ENCODE measurements around the gene KIF16B. TPM values are rescaled to one million over a fixed set of nuclear protein-coding genes. Genes with fewer than 3 reads are reported as not detected.

KIF16B gene
- total RNA-seq, 6 experiments from 2014 or later: 0.31 to 3.4 (median 3.2) TPM

DNA sequence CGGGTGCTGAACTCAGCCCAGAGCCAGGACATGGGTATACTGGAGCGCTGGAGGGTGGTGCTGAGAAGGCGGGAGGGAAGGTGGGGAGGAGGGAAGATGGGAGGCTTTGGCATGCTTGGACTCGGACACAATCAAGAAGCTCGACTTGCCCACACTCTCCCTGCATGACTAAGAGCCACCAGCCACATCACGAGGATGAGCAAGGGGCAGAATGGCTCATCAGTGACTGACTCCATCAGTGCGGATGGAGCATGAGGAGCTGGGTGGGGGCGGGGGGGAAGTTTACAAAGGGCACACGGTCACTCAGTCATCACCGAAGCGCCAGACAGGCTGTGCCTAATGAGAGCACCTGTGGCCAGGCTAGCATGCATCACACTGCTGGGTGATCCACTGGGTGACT, 222.8 kb downstream of the KIF16B start:
- peak overlapping the region; percentile 94; the same call in 1 of the 2 replicates for H3K27ac Mint-ChIP-seq
- peaks cover 50% of the 10 kb centered on the region for H3K9me3 Mint-ChIP-seq
- peak; percentile 2 for DNase-seq
- TF ChIP-seq, protein P1, sequence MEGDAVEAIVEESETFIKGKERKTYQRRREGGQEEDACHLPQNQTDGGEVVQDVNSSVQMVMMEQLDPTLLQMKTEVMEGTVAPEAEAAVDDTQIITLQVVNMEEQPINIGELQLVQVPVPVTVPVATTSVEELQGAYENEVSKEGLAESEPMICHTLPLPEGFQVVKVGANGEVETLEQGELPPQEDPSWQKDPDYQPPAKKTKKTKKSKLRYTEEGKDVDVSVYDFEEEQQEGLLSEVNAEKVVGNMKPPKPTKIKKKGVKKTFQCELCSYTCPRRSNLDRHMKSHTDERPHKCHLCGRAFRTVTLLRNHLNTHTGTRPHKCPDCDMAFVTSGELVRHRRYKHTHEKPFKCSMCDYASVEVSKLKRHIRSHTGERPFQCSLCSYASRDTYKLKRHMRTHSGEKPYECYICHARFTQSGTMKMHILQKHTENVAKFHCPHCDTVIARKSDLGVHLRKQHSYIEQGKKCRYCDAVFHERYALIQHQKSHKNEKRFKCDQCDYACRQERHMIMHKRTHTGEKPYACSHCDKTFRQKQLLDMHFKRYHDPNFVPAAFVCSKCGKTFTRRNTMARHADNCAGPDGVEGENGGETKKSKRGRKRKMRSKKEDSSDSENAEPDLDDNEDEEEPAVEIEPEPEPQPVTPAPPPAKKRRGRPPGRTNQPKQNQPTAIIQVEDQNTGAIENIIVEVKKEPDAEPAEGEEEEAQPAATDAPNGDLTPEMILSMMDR (IDR thresholded peaks at IDR 0.05): no peak
- no peak overlapping the region for H3K4me3 Mint-ChIP-seq
- H3K36me3 Mint-ChIP-seq (ENCODE audit: low read depth): no peaks in the 10 kb centered on the region
- H3K4me1 Mint-ChIP-seq (ENCODE audit: low read depth): no peaks in the 10 kb centered on the region; the same call in 1 of the 2 replicates
- no peaks in the 10 kb centered on the region; the same call in 1 of the 2 replicates for H3K27me3 Mint-ChIP-seq (ENCODE audit: insufficient read depth)

DNA sequence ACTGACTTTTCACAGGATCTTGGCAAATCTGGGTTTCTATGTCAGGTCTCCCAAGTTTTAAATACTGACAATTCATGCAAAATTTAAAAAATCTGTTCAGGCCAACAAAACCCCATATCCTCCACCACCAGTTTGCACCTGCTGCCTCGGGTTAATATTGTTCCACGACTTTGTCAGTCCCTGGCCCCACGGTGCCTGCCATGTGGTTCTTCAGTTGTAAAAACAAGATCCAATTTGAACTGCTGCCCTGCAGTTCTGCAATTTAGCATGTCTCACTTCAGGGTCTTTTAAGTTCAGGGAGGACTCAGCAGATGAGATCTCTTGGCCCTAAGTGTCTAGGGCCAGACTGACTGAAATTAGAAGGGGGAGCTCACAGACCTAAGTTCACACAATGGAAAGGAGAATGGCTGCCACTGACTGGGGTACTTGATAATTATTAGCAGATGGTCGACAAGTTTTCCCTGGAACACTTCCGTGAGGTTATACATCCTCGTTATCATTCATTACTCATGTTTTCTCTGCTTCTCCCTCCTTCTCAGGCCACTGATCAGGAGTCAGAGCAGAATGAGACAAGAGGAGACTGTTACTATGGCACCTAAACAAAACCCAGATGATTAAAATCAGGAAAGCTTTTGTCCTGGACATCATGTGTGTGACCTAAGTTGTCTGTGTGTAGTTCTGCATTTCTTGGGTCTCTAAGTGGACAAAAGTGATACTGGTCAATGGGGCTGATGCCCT, 223.6 kb downstream of the KIF16B start:
- no peaks in the 10 kb centered on the region; the same call in 1 of the 2 replicates for H3K4me1 Mint-ChIP-seq (ENCODE audit: low read depth)
- DNase-seq: no peak
- H3K27me3 Mint-ChIP-seq (ENCODE audit: insufficient read depth): no peaks in the 10 kb centered on the region; the same call in 1 of the 2 replicates
- TF ChIP-seq, protein P1 (IDR thresholded peaks at IDR 0.05): no peak
- H3K27ac Mint-ChIP-seq: peak overlapping the region; percentile 94
- H3K36me3 Mint-ChIP-seq (ENCODE audit: low read depth): no peaks in the 10 kb centered on the region
- H3K9me3 Mint-ChIP-seq: peaks cover 57% of the 10 kb centered on the region
- H3K4me3 Mint-ChIP-seq: no peak overlapping the region

DNA sequence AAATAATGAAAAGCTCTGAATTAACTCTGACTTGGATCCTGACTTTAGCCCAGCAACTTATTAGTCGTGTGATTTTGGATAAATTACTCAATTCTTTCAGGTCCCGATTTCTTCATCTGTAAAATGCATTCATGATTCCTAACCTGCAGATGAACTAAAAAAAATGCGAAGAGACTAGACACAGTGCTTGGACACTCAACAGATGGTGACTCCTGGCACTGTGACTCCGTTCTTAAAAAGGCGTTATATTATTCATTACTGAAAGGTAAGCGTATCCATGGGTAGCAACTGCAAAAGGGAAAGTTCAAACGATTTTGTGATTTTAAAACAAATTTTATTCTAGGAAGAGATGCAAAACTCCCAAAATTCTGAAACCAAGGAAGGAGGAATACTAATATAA, 226.3 kb downstream of the KIF16B start:
- H3K4me3 Mint-ChIP-seq: no peak overlapping the region
- no peak for DNase-seq
- TF ChIP-seq, protein P1 (IDR thresholded peaks at IDR 0.05): no peak
- H3K4me1 Mint-ChIP-seq (ENCODE audit: low read depth): no peaks in the 10 kb centered on the region; the same call in 1 of the 2 replicates
- no peak overlapping the region for H3K27ac Mint-ChIP-seq
- no peaks in the 10 kb centered on the region for H3K36me3 Mint-ChIP-seq (ENCODE audit: low read depth)
- no peaks in the 10 kb centered on the region for H3K27me3 Mint-ChIP-seq (ENCODE audit: insufficient read depth)
- H3K9me3 Mint-ChIP-seq: peaks cover 56% of the 10 kb centered on the region

DNA sequence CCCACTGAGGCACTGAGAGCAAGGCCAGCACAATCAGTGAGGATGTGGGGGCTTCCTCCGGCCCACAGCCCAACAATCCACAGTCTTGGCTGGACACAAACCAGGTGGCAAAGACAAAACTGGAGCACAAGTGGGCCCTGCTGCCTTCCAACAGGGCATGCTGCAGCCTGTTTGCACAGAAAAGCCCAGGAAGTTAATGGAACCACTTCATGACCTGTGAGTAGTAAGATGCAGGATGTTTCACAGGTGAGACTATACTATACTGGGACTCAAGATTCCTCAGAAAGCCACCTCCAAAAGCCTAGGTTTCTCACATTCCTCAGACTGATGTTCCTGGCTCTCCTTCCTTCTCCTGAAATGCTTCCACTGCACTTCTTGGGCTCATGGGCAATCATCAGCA, 235.5 kb downstream of the KIF16B start:
- no peak overlapping the region for H3K4me3 Mint-ChIP-seq
- no peak overlapping the region for H3K27ac Mint-ChIP-seq
- TF ChIP-seq, protein P1 (IDR thresholded peaks at IDR 0.05): no peak
- no peaks in the 10 kb centered on the region for H3K4me1 Mint-ChIP-seq (ENCODE audit: low read depth)
- H3K27me3 Mint-ChIP-seq (ENCODE audit: insufficient read depth): no peaks in the 10 kb centered on the region; the same call in 1 of the 2 replicates
- DNase-seq: no peak
- peaks cover 38% of the 10 kb centered on the region for H3K9me3 Mint-ChIP-seq
- no peaks in the 10 kb centered on the region for H3K36me3 Mint-ChIP-seq (ENCODE audit: low read depth)

DNA sequence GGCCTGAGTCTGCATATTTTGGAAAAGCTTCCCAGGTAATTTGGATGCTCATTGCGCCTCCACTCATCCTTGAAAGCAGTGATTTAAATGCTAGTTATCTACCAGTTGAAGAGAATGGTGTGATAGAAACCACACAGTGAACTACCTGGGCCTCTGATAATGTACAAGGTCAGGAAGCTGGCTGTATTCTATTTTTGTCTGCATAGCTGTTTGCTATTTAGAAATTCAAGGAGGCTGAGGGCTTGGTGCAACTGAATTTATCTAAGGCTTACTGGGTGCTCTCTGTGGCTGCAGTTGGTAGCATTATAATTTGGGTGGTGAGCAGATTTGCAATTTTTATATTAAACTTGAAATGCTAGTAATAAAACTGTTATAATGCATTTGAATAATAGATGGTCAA, 245.6 kb downstream of the KIF16B start:
- H3K4me1 Mint-ChIP-seq (ENCODE audit: low read depth): no peaks in the 10 kb centered on the region
- no peak overlapping the region for H3K4me3 Mint-ChIP-seq
- TF ChIP-seq, protein P1 (IDR thresholded peaks at IDR 0.05): no peak
- DNase-seq: no peak
- no peaks in the 10 kb centered on the region for H3K27me3 Mint-ChIP-seq (ENCODE audit: insufficient read depth)
- H3K27ac Mint-ChIP-seq: no peak overlapping the region
- H3K36me3 Mint-ChIP-seq (ENCODE audit: low read depth): no peaks in the 10 kb centered on the region
- peaks cover 15% of the 10 kb centered on the region; the same call in 1 of the 2 replicates for H3K9me3 Mint-ChIP-seq
